IPS DF 19.7 (cell line): Measurements from ENCODE around the gene EGLN2.
"Not testable (repeated sequence)": the region's sequence is repeated elsewhere in the genome, so short reads cannot be mapped to it uniquely, and the experiment has no call there.

Source experiments
- DNase-seq: peaks from one replicate; pipeline ENCODE4 v3.0.0-alpha.2; 2013; ENCODE audit warnings: low read depth, low spot score

EGLN2 gene

DNA sequence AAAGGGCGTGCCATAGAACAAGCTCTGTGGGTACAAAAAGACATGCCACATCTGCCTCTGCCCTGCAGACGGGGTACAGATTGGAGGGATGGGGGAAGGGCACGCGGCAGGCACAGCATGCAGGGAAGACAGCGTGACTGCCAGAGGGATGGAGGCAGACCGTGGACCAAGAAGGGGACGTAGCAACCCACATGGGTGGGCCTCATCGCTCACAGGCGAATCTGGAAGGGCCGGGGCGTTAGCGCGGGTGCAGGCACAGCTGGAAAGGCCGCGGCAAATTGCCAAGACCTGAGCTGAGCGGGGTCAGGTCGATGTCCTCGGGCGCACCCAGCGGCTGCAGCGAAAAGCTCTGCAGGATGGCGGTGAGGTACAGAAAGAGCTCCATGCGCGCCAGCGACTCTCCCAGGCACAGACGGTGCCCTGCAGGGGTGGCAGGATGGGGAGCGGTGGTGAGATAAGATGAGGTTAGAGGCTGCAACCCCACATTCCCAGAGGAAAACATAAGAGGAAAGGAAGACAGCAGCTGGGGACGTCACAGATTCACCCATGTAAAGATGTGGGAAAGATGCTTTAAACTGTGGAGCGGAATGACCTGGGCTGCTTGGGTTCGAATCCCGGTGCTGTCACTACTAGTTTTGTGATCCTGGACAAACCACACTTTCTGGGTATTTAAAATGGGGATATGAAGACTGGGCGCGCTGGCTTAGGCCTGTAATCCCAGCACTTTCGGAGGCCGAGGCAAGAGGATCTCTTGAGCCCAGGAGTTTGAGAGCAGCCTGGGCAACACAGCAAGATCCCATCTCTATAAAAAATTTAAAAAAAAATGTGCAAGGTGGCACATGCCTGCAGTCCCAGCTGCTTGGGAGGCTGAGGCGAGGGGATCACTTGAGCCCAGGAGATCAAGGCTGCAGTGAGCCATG lies 19.7 kb downstream of the EGLN2 start:
- not testable (repeated sequence) for DNase-seq

DNA sequence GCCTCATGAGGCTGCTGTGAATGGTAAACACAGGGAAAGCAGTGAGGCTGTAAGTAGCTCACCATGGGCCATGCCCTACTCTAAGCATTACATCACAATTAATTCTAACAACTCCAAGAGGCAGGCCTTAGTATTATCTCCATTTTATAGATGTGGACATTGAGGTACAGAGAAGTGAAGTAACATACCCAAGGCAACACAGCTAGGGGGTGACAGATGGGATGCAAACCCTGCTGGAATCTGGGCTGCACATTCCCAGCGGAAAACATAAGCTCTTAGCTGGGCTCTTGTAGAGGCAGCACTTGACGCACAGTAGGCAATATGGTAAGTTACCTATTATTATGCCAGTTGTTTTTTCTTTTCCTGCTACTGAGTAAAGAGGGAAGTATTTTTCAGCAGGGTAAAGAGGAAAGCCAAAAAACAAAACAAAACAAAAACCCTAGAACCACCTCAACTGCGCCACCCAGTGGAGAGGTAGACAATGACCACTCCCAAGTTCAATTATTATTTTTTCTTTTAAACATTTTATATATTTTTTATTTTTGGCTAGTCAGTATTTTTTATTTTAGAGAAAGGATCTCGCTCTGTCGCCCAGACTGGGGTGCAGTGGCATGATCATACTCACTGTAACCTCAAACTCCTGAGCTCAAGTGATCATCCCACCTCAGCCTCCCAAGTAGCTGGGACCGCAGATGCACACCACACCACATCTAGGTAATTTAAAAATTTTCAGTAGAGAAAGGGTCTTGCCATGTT lies 20.7 kb downstream of the EGLN2 start:
- DNase-seq = not testable (repeated sequence)

GRCh38 chr19:40822161-40822560 lies 23.2 kb downstream of the EGLN2 start:
- no peak for DNase-seq

DNA sequence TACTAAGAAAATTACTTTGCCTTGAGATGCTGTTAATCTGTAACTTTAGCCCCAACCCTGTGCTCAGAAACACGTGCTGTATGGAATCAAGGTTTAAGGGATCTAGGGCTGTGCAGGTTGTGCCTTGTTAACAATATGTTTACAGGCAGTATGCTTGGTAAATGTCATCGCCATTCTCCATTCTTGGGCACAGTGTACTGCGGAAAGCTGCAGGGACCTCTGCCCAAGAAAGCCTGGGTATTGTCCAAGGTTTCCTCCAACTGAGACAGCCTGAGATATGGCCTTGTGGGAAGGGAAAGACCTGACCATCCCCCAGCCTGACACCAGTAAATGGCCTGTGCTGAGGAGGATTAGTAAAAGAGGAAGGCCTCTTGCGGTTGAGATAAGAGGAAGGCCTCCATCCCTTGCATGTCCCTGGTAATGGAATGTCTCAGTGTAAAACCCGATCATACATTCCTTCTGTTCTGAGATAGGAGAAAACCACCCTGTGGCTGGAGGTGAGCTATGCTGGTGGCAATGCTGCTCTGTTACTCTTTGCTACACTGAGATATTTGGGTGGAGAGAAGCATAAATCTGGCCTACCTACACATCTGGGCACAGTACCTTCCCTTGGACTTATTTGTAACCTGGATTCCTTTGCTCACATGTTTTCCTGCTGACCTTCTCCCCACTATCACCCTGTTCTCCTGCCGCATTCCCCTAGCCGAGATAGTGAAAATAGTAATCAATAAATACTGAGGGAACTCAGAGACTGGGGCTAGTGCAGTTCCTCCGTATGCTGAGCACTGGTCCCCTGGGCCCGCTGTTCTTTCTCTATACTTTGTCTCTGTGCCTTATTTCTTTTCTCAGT lies 23.9 kb downstream of the EGLN2 start:
- not testable (repeated sequence) for DNase-seq

GRCh38 chr19:40824916-40825315 lies 25.9 kb downstream of the EGLN2 start:
- not testable (repeated sequence) for DNase-seq

DNA sequence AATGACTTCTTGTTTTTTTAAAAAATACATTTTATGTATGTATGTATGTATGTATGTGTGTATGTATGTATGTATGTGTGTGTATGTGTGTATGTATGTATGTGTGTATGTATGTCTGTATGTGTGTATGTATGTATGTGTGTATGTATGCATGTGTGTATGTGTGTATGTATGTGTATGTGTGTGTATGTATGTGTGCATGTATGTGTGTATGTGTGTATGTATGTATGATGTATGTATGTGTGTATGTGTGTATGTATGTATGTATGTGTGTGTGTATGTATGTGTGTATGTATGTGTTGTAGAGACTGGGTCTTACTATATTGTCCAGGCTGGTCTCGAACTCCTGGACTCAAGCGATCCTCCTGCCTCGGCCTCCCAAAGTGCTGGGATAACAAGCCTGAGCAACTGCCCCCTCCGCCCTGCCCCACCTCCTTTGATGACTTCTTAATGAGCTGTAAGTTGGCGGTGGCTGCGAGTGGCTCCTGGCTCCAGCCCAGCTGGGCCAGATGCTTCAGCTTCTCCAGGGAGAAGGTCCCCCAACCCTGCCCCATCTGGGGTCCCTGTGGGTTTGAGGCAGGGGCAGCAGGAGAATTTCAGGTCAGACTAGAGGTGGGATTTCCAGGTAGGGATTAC lies 26.6 kb downstream of the EGLN2 start:
- DNase-seq = not testable (repeated sequence)

- not testable (repeated sequence) for DNase-seq
These were observed 27.3 kb downstream of the EGLN2 start for GRCh38 chr19:40826312-40826698.

GRCh38 chr19:40826699-40827385 lies 27.9 kb downstream of the EGLN2 start:
- DNase-seq = not testable (repeated sequence)

DNA sequence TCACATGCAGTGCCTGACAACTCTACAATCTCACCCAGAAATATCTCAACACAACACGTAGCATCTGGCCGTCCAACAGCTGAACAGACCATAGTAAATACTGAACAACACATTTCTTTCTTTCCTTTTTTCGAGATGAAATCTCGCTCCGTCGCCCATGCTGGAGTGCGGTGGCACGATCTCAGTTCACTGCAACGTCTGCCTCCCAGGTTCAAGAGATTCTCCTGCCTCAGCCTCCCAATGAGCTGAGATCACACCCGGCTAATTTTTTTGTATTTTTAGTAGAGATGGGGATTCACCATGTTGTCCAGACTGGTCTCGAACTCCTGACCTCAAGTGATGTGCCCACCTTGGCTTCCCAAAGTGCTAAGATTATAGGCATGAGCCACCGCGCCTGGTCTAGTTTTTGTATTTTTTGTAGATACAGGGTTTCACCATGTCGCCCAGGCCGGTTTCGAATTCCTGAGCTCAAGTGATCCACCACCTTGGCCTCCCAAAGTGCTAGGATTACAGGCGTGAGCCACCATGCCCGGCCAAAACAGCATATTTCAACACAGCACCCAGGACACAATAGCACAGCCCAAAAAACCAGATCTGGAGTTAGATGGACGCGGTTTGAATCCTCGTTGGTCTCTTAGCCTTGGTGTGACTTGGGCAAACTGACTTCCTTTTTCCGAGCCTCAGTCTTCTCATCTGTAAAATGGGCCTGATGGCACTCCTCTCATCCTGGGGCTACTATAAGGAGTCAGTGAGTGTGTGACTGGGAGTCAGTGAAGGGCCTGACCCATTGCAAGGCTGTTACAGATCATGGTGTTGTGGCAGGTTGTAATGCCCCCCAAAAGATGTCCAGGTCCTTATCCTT lies 28.6 kb downstream of the EGLN2 start:
- no peak for DNase-seq

DNA sequence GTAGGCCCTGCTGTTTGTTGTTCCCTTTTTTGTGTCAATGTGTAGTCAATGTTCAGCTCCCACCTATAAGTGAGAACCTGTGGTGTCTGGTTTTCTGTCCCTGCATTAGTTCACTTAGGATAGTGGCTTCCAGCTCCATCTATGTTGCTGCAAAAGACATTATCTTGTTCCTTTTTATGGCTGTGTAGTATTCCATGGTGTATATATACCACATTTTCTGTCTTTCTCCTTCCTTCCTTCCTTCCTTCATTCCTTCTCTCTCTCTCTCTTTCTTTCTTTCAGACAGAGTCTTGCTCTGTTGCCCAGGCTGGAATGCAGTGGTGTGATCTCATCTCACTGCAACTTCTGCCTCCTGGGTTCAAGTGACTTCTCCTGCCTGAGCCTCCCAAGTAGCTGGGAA lies 30.2 kb downstream of the EGLN2 start:
- DNase-seq = no peak

- DNase-seq = not testable (repeated sequence)
These were observed 31.8 kb downstream of the EGLN2 start for GRCh38 chr19:40830741-40831140.

DNA sequence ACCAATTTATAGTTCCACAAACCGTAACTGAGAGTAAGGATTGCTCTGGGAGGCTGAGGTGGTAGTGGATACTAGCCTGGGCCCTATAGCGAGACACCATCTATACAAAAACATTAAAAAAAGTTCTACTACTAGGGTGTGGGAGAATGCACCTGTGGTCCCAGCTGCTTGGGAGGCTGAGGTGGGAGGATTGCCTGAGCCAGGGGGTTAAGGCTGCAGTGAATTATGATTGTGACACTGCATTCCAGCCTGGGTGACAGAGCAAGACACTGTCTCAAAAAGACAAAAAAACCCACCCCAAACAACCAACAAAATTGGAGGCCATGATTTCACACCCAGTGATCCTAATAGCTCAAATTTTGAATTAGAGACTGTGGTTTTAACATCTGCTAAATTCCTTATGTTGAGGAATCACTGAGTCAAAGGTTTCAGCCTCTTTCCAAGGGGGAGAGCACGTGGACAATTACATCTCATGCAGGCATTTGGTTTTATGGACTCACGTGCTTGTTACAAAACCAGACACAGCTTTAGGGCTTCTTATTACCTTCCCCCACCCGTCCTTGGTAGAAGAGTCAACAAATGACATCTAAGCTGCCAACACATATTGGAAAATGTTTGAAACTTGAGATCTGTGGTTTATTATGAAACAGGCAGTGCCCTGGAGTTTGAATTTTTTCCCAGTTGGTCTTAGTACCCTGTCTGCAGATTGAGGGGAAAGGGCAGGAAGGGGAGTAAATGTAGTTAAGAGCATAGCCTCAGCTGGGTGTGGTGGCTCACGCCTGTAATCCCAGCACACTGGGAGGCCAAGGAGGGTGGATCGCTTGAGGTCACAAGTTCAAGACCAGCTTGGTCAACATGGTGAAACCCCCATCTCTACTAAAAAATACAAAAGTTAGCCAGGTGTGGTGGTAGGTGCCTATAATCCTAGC lies 32.8 kb downstream of the EGLN2 start:
- DNase-seq = no peak

DNA sequence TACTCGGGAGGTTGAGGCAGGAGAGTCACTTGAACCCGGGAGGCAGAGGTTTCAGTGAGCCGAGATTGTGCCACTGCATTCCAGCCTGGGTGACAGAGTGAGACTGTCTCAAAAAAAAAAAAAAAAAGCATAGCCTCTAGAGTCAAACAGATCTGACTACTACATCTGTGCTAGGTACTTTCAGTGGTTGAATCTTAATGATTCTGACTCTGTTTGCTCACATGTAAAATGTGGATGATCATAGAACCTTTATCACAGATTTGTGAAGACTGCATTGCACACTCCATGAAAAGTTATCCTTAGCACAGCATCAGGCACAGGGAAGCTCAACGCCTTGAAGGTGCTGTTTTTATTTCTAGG lies 33.4 kb downstream of the EGLN2 start:
- not testable (repeated sequence) for DNase-seq

GRCh38 chr19:40833728-40834533 lies 34.9 kb downstream of the EGLN2 start:
- not testable (repeated sequence) for DNase-seq

DNA sequence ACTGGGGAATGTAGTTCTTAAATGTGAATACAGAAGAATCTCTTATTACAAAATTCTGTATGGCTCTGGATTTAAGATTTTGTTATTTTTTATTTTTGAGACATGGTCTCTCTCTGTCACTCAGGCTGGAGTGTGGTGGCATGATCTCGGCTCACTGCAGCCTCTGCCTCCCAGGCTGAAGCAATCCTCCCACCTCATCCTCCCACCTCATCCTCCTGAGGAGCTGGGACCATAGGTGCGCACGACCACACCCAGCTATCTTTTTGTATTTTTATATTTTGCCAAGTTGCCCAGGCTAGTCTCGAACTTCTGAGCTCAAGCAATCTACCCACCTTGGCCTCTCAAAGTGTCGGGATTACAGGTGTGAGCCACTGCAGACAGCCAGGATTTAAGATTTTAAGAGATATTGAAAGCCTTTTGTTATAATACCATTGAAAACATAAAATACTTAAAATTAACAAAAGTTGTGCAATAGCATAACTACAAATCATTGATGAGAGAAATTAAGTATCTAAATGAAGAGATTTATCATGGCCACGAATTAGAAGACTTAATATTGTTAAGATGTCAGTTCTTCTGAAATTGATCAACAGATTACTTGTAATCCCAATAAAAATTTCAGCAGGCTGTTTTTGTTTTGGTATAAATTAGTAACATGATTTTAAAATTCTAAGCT lies 37.9 kb downstream of the EGLN2 start:
- no peak for DNase-seq

DNA sequence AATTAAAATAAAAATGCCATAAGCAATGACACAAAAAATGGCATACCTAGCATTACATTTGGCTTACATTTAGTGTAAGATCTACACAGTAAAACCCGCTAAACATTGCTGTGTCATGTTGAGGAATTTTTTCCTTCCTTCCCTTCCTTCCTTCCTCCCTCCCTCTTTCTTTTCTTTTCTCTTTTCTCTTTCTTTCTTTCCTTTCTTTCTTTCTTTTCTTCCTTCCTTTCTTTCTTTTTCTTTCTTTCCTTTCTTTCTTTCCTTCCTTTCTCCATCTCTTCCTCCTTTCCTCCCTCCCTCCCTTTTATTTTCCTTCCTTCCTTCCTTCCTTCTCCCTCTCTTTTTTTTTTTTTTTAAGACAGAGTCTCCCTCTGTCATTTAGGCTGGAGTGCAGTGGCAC lies 39.5 kb downstream of the EGLN2 start:
- not testable (repeated sequence) for DNase-seq

DNA sequence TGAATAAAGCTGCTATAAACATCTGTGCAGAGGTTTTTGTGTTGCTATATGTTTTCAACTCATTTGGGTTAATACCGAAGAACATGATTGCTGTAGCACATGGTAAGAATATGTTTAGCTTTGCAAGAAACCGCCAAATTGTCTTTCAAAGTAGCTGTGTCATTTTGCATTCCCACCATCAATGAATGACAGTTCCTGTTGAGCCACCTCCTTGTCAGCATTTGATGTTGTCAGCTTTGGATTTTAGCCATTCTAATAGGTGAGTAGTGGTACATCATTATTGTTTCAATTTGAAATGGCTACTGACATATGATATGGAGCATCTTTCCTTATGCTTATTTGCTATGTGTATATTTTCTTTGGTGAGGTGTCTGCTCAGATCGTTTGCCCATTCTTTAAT lies 43.0 kb downstream of the EGLN2 start:
- not testable (repeated sequence) for DNase-seq
